ENCODE data around the gene CCDC182.

Gene CCDC182

DNA sequence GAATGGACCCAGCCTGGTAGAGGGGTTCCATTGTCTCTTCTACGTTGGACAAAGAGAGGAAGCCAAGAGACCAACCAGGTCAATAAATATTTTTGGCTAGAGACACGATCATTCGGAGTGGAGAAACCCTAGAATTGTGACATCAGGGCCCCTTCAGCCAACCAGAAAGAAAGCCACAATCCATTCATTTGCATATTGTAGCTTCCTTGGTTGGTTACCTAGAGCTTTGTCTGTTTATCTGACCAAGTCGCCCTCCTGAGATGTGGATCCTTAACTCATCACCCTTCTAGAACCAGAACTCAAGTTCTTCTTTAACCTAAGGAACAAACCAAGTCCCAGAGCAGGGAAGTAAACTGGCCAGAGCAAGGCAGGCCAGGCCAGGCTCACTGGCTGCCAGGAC, at the start of gene CCDC182:
Gene CCDC182 (minus strand): TSS at position 58 of the 400 bp plus-strand sequence. CDS start 27 bp downstream, at position 31.
- TF ChIP-seq, protein P1, sequence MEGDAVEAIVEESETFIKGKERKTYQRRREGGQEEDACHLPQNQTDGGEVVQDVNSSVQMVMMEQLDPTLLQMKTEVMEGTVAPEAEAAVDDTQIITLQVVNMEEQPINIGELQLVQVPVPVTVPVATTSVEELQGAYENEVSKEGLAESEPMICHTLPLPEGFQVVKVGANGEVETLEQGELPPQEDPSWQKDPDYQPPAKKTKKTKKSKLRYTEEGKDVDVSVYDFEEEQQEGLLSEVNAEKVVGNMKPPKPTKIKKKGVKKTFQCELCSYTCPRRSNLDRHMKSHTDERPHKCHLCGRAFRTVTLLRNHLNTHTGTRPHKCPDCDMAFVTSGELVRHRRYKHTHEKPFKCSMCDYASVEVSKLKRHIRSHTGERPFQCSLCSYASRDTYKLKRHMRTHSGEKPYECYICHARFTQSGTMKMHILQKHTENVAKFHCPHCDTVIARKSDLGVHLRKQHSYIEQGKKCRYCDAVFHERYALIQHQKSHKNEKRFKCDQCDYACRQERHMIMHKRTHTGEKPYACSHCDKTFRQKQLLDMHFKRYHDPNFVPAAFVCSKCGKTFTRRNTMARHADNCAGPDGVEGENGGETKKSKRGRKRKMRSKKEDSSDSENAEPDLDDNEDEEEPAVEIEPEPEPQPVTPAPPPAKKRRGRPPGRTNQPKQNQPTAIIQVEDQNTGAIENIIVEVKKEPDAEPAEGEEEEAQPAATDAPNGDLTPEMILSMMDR (IDR thresholded peaks at IDR 0.05; ENCODE audit: low read depth, low read length): no peak
- no peak for DNase-seq (ENCODE audit: low read depth, low spot score)
- in situ Hi-C loops (cut with HindIII; ENCODE audit: low sequenced_read_pairs): no loop called here
- no peak within 1 kb of the TSS for H3K4me3 ChIP-seq (ENCODE audit: low read depth, low read length)

DNA sequence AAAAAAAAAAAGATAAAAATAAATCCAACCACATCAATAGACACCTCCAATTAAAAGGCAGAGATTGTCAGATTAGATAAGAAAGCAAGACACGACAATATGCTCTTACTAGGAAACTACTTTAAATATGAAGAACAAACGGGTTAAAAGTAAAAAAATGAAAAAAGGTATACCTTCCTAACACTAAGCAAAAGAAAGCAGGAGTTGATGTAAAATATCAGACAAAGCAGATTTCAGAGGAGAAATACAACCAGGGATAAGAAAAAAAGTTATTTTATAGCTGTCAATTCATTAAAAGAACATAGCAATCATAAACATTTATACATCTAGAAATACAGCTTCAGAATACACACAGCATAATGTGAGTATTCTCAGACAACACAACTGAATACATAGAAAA, 49.7 kb upstream of the CCDC182 start:
- TF ChIP-seq, protein P1 (IDR thresholded peaks at IDR 0.05; ENCODE audit: low read depth, low read length): no peak
- DNase-seq (ENCODE audit: low read depth, low spot score): no peak
- H3K4me3 ChIP-seq (ENCODE audit: low read depth, low read length): no peak overlapping the region
- in situ Hi-C loops (cut with HindIII; ENCODE audit: low sequenced_read_pairs): no loop called here

DNA sequence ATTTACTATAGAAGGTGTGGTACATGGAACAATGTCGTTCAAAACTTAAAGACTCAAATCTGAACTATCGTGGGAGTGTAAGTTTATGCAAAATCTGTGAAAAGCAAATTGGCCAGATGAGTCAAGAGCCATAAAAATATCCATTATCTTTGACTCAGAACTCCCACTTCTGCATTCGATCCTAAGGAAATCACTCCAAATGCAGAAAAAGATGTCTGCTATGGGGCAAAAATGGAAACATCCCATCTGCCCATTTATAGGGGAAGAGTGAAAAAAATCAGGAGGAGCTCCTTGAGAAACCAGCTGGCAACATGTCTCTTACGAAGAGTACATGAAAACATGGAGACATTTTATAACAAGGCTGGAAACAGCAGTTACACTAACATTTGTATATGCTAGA, 43.6 kb upstream of the CCDC182 start:
- H3K4me3 ChIP-seq (ENCODE audit: low read depth, low read length): no peak overlapping the region
- TF ChIP-seq, protein P1 (IDR thresholded peaks at IDR 0.05; ENCODE audit: low read depth, low read length): no peak
- in situ Hi-C loops (cut with HindIII; ENCODE audit: low sequenced_read_pairs): no loop called here
- DNase-seq (ENCODE audit: low read depth, low spot score): no peak

- no peak for DNase-seq (ENCODE audit: low read depth, low spot score)
- H3K4me3 ChIP-seq (ENCODE audit: low read depth, low read length): no peak overlapping the region
- TF ChIP-seq, protein P1 (IDR thresholded peaks at IDR 0.05; ENCODE audit: low read depth, low read length): no peak
- in situ Hi-C loops (cut with HindIII; ENCODE audit: low sequenced_read_pairs): no loop called here
These were observed 39.9 kb upstream of the CCDC182 start for GRCh38 chr17:57785022-57785421.

DNA sequence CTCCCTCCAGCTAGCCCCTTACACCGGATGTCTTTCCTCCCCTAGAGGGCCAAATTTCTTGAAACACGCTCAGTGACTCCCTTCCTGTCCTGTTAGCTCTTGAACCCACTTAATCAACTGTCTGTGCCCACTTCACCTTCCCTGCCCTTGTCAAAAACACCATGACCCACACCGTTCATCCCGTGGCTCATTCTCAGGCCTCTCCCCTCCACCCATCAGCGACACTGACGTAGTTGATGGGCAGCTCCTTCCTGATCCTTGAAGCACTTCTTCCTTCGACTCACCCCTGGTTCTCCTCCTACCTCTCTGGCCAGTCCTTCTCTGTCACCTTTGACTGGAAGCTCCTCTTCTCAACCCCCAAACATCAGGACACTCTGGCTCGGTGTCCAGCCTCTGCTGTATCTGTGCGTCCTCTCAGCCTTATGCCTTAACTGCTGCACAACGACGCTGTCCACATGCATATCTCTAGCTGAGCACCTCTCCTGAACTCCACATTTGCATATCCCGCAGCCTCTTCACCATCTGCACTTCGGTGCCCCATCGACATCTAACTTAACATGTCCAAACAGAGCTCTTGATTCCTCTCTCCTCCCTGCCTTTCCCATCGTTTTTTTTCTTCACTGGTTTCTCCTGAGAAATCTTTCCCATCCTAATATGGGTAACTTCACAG, 39.3 kb upstream of the CCDC182 start:
- no peak for DNase-seq (ENCODE audit: low read depth, low spot score)
- in situ Hi-C loops (cut with HindIII; ENCODE audit: low sequenced_read_pairs): no loop called here
- TF ChIP-seq, protein P1 (IDR thresholded peaks at IDR 0.05; ENCODE audit: low read depth, low read length): no peak
- no peak overlapping the region for H3K4me3 ChIP-seq (ENCODE audit: low read depth, low read length)

DNA sequence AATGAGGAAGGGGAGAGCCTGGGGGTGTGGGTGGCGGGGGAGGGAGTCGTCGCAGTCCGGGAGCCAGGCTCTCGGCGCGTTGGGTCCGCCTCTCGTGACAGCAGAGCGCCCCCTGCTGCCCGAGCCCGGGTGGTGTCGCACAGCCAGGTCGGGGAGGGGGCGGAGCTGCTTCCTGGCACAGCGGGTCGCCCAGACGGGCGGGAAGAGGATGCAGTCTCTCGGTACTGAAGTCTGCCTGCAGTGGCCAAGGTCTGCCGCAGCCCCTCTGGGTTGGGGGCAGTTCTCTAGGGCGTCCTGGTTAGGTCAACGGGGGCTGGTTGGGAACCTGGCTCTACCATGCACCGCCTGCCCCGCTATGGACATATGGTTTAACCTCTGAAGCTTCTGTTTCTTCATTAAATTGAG, 38.2 kb upstream of the CCDC182 start:
- TF ChIP-seq, protein P1 (IDR thresholded peaks at IDR 0.05; ENCODE audit: low read depth, low read length): peak; percentile 83
- H3K4me3 ChIP-seq (ENCODE audit: low read depth, low read length): no peak overlapping the region
- in situ Hi-C loops (cut with HindIII; ENCODE audit: low sequenced_read_pairs): no loop called here
- peak; percentile 37 for DNase-seq (ENCODE audit: low read depth, low spot score)
